Measurements from ENCODE around the gene CITED2.
"Not testable (repeated sequence)": the region's sequence is repeated elsewhere in the genome, so short reads cannot be mapped to it uniquely, and the experiment has no call there.

The CITED2 gene

DNA sequence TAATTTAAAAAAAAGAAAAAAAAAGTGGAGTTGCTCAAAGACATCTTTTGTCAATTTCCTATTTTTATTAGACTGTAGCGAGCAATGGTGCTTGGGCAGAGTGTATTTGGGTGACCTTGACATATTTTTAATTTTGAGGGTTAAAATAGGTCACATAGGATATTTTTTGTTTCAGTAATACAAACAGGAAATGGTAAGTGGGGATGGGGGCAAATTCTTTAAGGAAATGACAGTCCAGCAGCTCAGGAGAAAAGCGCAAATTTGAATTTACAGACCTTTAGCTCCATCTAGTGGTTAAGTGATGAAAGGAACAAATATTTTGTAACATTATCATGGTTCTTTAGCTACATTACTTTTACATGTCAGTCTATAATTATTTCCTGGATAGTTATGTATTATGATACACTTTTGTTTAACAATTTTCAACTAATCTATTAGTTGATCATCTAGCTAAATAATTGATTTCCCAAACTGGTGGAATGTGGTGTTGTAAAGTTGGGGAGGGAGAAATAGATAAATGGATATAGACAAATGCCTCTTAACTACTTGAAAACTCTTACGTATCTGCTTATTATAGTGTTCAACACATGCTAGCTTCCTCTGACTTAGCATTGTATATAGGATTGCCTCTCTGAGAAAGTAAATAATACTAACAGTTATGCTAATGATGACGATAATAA lies 10.0 kb downstream of the CITED2 start:
- peak; percentile 64 for DNase-seq

DNA sequence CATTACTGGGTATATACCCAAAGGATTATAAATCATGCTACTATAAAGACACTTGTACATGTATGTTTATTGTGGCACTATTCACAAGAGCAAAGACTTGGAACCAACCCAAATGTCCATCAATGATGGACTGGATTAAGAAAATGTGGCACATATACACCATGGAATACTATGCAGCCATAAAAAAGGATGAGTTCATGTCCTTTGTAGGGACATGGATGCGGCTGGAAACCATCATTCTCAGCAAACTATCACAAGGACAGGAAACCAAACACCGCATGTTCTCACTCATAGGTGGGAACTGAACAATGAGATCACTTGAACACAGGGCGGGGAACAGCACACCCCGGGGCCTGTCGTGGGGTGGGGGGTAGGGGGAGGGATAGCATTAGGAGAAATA lies 10.7 kb downstream of the CITED2 start:
- not testable (repeated sequence) for DNase-seq

DNA sequence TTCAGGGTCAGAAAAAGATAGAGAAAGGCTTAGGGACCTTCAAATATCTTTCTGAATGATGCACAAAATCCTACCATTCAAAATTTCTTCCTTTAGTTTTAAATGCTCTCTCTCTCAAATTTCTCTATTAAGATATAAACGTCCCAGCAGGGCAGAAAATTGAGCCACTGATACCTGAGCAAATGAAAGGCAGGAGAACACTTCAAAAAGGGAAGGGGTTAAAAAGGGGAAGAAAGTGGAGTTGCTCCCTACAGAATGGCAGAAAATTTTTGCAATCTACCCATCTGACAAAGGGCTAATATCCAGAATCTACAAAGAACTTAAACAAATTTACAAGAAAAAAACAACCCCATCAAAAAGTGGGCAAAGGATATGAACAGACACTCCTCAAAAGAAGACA lies 11.3 kb downstream of the CITED2 start:
- DNase-seq: not testable (repeated sequence)

DNA sequence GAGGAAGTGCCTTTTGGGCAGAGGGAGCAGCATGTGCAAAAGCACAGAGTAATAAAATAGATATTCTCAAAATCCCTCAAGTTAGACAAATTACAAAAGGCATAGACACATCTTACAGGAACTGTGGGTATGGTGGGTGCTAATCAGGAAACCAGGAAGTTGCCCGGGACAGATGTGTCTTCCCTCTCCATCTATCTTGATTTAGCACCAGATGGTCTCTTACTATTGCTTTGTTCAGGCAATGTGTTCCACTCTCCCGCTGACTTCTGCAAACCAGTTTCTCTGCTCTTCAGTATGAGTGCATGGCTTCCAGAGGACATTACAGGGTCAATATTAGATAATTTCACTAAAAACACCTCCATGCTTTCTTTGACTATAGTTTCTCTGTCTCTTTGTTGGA lies 13.2 kb downstream of the CITED2 start:
- DNase-seq: no peak

DNA sequence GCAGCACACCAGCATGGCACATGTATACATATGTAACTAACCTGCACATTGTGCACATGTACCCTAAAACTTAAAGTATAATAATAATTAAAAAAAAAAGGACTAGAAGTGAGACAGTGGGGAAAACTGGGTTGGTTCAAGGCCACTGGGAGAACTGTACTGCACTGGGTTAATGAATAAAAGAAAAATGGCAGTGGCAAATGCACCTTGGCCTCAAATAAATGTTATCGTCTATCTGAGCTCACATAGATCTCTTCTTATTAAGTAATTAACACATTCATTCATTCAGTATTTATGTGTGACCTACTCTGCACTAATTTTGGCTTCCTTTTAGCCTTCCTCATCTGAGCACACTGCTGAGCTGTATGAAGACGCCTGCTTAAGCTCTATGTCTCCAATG lies 17.5 kb downstream of the CITED2 start:
- no peak for DNase-seq

DNA sequence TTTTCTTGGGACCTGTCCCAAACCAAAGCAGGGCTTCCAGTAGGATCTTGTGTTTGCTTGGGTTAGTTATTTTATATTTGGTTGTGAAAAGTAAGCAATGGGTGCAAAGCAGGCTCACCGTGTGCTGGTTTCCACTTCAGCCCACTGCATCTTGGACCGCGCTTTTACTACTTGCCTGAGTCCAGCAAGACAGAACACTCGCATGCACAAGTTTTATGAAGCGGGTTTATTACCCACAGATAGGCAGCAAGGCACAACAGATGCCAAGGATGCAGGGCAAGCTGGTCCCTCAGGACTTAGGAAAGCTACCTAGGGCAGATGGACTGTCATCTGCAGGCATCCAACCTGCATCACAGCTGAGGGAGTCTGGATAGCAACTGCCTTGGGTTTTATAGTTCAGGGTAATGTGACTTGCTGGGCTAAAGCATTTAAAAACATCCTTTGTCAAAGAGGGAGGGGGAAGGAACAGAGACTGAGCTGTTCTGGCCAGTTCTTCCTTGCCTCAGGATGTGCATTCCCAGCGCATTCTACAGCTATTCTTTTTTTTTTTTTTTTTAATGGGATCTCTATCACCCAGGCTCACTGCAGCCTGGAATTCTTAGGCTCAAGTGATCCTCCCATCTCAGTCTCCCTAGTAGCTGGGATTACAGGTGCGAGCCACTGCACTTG lies 18.5 kb downstream of the CITED2 start:
- DNase-seq: no peak

DNA sequence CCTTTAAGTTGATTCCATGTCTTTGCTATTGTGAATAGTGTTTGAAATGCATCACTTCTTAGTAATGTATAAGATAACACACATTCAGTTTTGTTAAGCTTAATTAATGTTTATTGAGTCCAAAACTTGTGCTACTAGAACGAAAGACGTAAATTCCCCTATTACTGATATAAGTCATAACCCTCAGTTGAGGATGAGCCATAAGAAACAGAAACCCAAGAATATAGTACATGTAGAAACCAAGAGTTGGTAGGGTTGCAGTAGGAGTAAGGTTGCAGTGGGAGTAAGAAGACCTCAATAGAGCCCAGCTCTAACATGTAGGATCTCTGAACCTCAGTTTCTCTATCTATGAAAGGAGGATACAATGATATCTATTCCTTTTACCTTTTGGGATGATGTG lies 19.3 kb downstream of the CITED2 start:
- no peak for DNase-seq

DNA sequence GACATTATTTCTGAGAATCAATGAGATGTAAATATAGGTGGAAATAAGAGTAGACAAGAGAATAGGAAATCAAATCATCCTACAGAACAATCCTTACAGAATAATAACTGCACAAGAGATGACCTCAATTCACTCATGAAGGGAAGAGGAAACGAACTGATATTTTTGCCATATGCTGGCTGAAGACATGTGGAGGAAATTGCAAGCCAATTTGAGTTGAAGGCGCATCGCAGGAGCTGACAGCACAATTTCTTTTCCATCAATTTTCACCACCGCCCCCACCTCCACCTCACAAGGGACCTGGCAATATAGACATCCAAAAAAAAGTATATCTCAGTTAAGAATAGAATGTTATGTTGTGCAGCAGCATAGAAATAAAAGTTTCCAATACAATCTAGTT lies 20.3 kb downstream of the CITED2 start:
- DNase-seq: no peak

DNA sequence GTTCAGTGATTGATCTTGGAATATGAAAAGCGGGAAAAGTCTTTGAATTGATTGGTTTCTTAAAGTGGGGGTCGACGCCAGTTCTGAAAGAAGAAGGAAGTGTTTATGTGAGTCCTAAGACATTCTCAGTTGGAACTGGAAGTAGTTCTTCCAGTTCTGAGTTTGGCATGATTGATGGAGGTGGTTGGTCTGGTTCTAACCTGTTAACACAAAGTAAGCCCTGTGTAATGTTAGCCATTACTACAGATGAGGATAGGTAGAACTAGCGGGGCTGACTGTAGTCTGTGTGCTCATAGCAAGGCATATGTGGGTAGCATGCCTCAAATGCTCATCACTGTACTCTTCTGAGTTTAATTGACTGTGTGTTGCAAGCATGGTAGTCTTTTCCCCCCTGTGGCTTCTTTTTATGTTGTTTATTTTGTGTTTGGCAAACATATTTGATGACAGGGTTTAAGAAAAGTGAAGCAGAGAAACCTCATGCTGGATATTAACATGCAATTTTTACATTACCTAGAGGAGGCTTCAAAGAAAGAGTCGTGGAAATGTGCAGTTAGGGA lies 24.9 kb downstream of the CITED2 start:
- no peak for DNase-seq

DNA sequence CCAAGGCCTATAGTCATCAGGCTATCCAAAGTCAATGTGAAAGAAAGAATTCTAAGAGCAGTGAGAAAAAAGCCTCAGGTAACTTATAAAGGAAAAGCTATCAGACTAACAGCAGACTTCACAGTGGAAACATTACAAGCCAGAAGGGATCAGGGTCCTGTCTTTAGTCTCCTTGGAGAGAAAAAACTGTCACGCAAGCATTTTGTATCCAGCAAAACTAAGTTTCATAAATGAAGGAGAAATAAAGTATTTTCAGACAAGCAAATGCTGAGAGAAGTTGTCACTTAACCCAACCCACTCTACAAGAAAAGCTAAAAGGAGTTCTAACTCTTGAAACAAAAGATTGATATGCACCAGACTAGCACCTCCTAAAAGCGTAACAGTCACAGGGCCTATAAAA lies 28.1 kb downstream of the CITED2 start:
- DNase-seq: no peak

DNA sequence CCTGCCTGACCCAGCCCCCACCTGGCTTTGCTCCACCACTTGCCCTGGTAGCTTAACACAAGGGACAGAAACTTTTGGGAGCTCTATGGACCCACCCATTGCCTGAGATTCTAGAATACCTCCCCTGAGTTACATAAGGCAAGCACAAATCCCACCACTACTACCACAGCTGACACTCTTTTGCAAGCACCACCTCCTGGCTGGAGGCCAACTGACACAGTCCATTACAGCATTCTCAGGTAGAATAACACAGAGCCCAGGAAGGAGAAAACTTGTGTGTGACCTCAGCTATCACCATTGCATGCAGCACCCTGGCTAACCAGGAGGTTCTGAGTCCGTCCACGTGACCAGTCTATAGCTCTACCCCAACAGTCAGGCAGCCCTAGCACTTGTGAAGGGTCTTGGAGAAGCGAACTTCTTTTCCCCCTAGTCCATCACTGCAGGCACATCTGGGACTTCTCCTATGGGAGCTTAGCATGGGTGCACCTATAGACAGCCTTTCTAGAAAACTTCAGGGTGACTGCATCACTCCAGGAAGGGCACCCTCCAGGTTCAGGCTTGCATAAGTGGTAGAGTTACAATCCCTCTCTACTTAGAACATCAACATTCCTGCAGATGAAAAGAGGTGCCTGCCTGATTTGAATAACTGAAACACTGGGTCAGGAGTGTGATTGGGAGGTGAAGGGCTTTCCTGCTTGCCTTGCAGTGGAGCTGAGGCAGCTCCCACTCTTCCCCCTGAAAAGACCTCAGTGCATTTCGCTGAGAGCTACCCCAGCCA lies 30.1 kb downstream of the CITED2 start:
- DNase-seq: no peak

DNA sequence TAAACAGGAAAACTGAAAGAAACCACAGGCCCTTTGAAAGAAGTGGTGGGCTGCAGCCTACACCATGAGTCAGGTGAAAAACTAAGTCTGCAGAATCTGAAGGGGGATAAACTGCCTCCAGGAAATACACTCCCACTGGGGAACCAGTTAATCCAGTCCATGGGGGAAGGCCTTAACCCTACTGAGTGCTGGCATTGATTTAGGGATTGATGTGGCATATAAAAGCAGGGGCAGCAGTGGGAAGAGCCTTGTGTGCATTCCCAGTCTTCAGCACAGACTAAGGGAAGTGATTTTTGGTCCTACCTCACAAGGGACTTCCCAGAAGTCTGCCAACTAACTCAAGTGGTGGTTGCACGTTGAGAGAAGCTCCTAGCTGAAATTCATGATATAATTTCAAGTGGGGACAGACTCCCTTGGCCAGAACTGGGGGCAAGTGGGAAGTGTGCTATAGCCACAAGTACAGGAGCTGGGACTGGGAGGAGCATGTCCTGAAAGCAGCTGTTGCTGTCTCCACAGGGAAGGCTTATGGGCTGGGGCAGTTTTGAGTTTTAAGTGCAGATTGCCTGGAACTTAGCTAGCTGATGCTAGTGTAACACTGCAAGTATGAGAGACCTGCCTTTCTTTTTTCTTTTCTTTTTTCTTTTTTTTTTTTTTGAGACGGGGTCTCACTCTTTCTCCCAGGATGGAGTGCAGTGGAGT lies 31.2 kb downstream of the CITED2 start:
- no peak for DNase-seq

DNA sequence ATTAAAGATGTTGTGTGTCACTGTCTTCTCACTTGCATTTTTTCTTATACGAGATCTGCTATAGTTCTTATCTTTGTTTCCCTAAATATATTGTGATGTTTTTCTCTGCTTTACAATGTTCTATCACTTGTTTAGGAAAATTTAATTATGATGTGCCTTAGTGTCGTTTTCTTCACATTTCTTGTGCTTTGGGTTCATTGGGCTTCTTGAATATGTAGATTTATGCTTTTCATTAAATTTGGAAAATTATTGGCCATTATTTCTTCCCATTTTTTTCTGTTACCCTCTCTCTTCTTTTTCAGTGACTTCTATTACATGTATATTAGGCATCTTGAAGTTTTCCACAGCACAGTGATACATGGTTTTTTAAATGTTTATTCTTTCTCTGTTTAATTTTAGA lies 33.4 kb downstream of the CITED2 start:
- DNase-seq: no peak

DNA sequence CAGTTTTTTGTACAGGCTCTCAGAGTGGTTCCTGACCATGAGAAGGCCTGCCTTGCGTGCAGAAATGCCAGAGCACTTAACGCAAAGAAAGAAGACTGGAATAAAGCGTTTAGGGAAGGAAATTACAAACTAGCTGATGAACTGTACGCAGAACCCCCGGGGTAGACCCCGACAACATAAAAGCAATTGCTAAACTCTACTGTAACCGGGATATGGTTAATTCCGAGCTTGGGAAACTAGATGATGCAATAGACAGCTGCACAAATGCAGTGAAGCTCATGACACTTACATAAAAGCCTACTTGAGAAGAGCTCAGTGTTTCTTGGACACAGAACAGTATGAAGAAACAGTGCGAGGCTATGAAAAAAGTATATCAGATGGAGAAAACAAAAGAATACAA lies 35.7 kb downstream of the CITED2 start:
- DNase-seq: peak; percentile 75

DNA sequence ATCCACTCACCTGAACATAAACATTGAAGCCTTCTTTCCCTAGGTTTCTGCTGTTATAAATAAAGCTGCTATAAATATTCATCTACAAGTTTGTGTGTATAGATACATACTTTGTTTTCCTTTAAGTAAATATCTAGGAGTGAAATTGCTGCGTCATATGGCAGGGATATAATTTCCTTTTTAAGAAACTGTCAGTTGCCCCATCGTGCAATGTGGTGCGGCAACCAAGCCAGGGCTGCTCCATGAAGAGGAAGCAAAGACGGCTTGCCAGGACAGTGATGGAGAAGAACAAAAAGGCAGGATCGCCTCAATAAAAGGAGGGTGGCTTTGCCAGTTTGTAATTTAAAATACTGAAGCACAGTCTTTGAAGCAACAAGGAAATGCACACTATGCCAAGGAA lies 36.6 kb downstream of the CITED2 start:
- no peak for DNase-seq

DNA sequence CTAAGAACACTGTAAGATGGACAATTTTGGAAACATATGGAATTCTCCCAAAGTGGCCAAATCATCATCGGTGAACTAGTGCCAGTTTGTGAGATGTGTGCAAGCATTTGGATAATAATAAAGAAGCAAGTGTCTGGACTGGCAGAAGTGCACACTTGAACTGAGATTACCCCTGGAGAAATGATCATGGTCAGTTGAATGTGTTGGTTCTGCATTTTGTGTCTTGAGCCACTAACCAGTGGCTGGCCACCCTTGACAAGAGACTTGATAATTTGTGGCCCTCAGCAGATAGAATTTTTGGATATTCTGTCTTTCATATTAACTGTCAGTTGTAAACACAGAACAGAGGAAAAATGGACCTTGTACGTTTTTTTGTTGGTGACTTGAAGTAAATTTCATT lies 37.4 kb downstream of the CITED2 start:
- no peak for DNase-seq

DNA sequence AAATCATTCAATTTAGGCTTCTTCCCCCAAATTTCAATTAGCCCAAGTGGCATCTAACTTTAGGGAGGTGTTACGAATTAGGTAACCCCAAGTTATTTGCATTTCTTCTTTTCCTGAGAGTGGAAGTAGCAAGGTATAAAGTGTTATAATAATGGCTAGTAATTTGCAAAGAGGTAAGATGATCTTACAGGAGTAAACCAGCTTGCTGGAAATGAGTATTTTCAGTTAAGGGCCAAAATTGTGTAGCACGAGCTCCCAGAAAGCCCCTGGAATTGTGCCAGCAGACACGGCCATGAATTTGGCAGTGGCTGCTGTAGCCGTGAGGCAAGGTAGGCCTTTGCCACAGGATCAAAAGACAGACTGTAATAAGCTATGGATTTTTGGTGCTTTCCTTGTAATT lies 38.0 kb downstream of the CITED2 start:
- no peak for DNase-seq

DNA sequence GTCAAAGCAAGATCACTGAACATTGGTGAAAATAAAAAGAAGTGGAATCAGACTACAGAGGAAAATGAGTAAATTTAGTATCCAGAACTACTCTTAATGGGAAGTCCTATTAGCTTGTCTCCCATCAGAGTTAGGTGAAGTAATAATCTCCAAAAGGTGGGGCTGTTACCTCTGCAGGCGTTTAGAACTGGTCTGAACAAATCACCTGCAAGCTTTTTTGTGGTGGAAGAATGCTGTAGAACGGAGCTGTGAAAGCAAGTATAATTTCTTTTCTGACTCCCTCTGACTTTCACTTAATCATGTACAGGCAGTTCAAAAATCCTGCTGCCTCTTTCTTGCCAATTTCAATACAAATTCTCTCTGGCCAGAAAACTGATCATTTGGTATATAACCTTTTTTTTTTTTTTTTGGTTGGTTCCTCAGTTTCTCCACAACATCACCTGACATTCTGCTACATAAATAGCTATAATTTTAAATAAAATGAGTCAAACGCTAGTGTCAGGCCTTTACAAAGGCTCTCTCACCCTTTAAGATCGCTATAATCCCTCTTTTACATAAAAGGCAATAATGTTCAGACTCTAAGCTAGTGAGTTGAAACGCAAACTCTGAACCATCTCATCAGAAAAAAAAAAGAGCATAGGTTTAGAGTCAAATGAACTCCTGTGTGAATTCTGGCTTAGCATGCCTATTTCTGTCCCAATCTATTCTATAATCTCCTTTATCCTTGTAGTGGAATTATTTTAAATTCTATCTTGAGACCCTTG lies 38.8 kb downstream of the CITED2 start:
- no peak for DNase-seq

DNA sequence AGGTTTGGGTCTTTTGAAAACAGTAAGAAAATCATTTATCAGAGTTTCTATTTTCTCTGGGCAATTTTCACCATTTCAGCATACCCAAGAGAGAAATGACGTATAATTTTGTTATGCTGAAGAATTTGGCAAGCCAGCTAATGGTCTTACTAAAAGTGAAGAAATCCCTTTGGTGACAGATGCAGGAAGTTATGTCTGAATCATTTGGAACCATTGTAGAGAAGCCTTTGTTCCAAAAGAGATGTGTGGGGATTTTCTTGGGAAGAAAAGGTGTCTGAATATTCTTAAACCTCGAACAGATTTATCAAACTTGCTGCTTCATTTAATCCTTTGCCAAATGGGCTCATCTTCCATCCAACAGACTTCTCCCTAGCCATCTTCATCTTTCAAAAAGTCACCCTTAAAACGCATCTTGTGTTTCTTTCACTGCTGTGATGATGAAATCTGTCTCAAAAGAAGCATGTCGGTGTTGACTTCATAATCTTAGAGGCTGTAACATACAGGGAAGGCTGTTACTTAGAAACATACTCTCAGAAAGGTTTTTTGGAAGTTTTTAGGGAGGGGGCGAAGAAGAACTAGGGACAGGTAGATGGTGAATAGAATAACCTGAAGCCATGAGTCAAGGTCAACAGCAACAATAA lies 39.5 kb downstream of the CITED2 start:
- DNase-seq: peak; percentile 96

DNA sequence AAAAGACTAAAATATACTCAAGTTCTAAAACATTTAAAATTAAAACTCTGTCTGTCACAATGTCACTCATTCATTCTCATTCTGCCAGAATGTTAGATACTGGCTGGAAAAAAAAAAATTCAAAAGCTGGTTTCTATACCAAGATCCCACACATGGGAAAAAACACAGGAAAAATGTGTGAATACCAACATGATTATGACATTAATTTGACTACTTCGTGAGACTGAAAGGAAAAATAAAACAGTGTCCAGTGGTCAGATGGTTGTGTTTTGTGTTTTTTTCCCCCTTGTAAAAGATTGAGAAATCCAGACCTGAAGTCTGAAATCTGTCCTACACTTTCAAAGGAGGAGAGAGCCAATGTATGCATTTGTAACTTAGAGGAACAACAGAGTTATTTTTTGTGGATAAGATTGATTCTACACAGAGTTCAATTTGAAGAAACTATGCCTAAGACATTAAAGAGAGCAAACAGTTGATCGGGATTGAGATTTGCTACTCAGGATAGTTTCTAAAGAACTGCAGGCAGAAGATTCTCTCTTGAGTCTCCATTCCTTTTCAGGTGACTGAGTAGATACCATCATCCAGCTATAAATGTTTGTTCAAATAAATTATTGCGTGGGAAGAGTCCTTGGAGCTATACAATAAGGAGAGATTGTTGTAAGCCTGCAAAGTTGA lies 43.5 kb downstream of the CITED2 start:
- peak; percentile 28 for DNase-seq

DNA sequence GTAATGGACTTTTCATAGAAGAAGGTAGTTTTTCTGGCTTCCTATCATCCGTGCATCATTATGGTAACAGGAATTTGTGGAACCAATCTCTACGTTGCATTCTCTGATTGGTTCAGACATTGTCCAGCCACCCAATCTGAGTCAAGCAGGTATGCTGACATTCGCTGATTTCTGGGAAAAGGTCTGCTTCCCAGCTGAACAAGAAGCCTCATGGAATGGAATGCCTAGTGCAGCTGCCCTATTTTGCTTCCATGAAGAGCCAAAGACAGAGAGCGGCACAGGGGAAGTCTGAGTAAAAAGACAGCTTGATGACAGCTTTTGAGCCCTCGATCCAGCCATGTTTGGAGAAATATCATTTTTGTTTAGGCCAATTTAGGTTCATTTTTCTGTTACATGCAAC lies 44.1 kb downstream of the CITED2 start:
- DNase-seq: peak; percentile 39
